ENCODE results near the gene PEBP1. TPM values are rescaled to one million over a fixed set of nuclear protein-coding genes. Genes with fewer than 3 reads are reported as not detected.

PEBP1 gene
- total and polyA plus RNA-seq, 2 experiments from 2014 or later: 267 to 350 TPM

GRCh38 chr12:118109088-118109487 is 26.8 kb upstream of the PEBP1 start:
- TF ChIP-seq EZH2phosphoT487 (IDR thresholded peaks at IDR 0.05; ENCODE audit: insufficient read depth, low read depth): no peak
- no peak for TF ChIP-seq EZH2 (IDR thresholded peaks at IDR 0.05; ENCODE audit: insufficient read depth, poor library complexity, severe bottlenecking)

GRCh38 chr12:118119449-118119879 is 16.5 kb upstream of the PEBP1 start:
- TF ChIP-seq EZH2 (IDR thresholded peaks at IDR 0.05; ENCODE audit: insufficient read depth, poor library complexity, severe bottlenecking) (no peak), EZH2phosphoT487 (IDR thresholded peaks at IDR 0.05; ENCODE audit: insufficient read depth, low read depth) (no peak)
- H3K36me3 ChIP-seq (ENCODE audit: low read depth): no peaks in the 10 kb centered on the region
- H3K4me2 ChIP-seq (ENCODE audit: unreplicated experiment): no peak overlapping the region
- WGBS, 2 experiments (ENCODE audit: low coverage in 1 of 2, low lambda C conversion rate in 2 of 2, missing lambda C conversion rate in 2 of 2): 80 to 85% methylated on average over 10 of the region's 10 CpGs
- in situ Hi-C loops (cut with MboI): no loop called here
- H4K20me1 ChIP-seq (ENCODE audit: insufficient read depth): no peaks in the 10 kb centered on the region
- no peaks in the 10 kb centered on the region for H3K9me2 ChIP-seq (ENCODE audit: insufficient read depth)
- H3K4me1 ChIP-seq (ENCODE audit: insufficient read depth): no peaks in the 10 kb centered on the region
- H3K9ac ChIP-seq: no peak overlapping the region
- H3F3A ChIP-seq (ENCODE audit: insufficient read depth): no peaks in the 10 kb centered on the region
- H3K4me3 ChIP-seq: no peak overlapping the region
- no peak for DNase-seq
- H3K9me3 ChIP-seq (ENCODE audit: low read depth): no peaks in the 10 kb centered on the region
- H3K79me2 ChIP-seq (ENCODE audit: insufficient read depth): no peaks in the 10 kb centered on the region
- no peak overlapping the region for H3K27ac ChIP-seq
- no peaks in the 10 kb centered on the region for H3K27me3 ChIP-seq (replicated peaks; ENCODE audit: insufficient read depth)
- H2AFZ ChIP-seq: no peak overlapping the region

More at GRCh38 chr12:118109088-118109487, 26.8 kb upstream of the PEBP1 start:
- no peaks in the 10 kb centered on the region for H3K9me3 ChIP-seq (ENCODE audit: low read depth)
- H3K4me2 ChIP-seq (ENCODE audit: unreplicated experiment): no peak overlapping the region
- DNase-seq: peak; percentile 4
- H2AFZ ChIP-seq: no peak overlapping the region
- H3K4me1 ChIP-seq (ENCODE audit: insufficient read depth): no peaks in the 10 kb centered on the region
- no peaks in the 10 kb centered on the region for H3K9me2 ChIP-seq (ENCODE audit: insufficient read depth)
- no peaks in the 10 kb centered on the region for H3K36me3 ChIP-seq (ENCODE audit: low read depth)
- H3K9ac ChIP-seq: no peak overlapping the region
- no peaks in the 10 kb centered on the region for H3F3A ChIP-seq (ENCODE audit: insufficient read depth)
- H3K27ac ChIP-seq: no peak overlapping the region
- no peak overlapping the region for H3K4me3 ChIP-seq
- in situ Hi-C loops (cut with MboI): no loop called here
- H3K79me2 ChIP-seq (ENCODE audit: insufficient read depth): no peaks in the 10 kb centered on the region
- WGBS, 2 experiments (ENCODE audit: low coverage in 1 of 2, low lambda C conversion rate in 2 of 2, missing lambda C conversion rate in 2 of 2): 96 to 100% methylated on average over 1 of the region's 1 CpG
- no peaks in the 10 kb centered on the region for H3K27me3 ChIP-seq (replicated peaks; ENCODE audit: insufficient read depth)
- H4K20me1 ChIP-seq (ENCODE audit: insufficient read depth): no peaks in the 10 kb centered on the region

- 25 to 30% methylated on average over 8 of the region's 8 CpGs for WGBS, 2 experiments (ENCODE audit: low coverage in 1 of 2, low lambda C conversion rate in 2 of 2, missing lambda C conversion rate in 2 of 2)
- peak; percentile 85 for DNase-seq
- no peaks in the 10 kb centered on the region for H4K20me1 ChIP-seq (ENCODE audit: insufficient read depth)
- peak overlapping the region; percentile 49 for H3K9ac ChIP-seq
- H3K27me3 ChIP-seq (replicated peaks; ENCODE audit: insufficient read depth): no peaks in the 10 kb centered on the region
- H3K4me1 ChIP-seq (ENCODE audit: insufficient read depth): no peaks in the 10 kb centered on the region
- in situ Hi-C loops (cut with MboI): no loop called here
- H3K4me2 ChIP-seq (ENCODE audit: unreplicated experiment): no peak overlapping the region
- no peaks in the 10 kb centered on the region for H3K9me3 ChIP-seq (ENCODE audit: low read depth)
- no peak overlapping the region for H3K4me3 ChIP-seq
- TF ChIP-seq EZH2phosphoT487 (IDR thresholded peaks at IDR 0.05; ENCODE audit: insufficient read depth, low read depth): no peak
- no peak for TF ChIP-seq EZH2 (IDR thresholded peaks at IDR 0.05; ENCODE audit: insufficient read depth, poor library complexity, severe bottlenecking)
- H3K36me3 ChIP-seq (ENCODE audit: low read depth): no peaks in the 10 kb centered on the region
- H3K9me2 ChIP-seq (ENCODE audit: insufficient read depth): no peaks in the 10 kb centered on the region
- no peaks in the 10 kb centered on the region for H3F3A ChIP-seq (ENCODE audit: insufficient read depth)
- H3K79me2 ChIP-seq (ENCODE audit: insufficient read depth): no peaks in the 10 kb centered on the region
- H2AFZ ChIP-seq: peak overlapping the region; percentile 74
- H3K27ac ChIP-seq: peak overlapping the region; percentile 7; the same call in 1 of the 2 replicates
Measured at GRCh38 chr12:118120579-118121363, 15.2 kb upstream of the PEBP1 start.

- no peaks in the 10 kb centered on the region for H3K9me2 ChIP-seq (ENCODE audit: insufficient read depth)
- no peaks in the 10 kb centered on the region for H3K27me3 ChIP-seq (replicated peaks; ENCODE audit: insufficient read depth)
- H3F3A ChIP-seq (ENCODE audit: insufficient read depth): no peaks in the 10 kb centered on the region
- no peak overlapping the region for H3K4me2 ChIP-seq (ENCODE audit: unreplicated experiment)
- H3K4me3 ChIP-seq: no peak overlapping the region
- no peak overlapping the region for H2AFZ ChIP-seq
- in situ Hi-C loops (cut with MboI): no loop called here
- TF ChIP-seq EZH2phosphoT487 (IDR thresholded peaks at IDR 0.05; ENCODE audit: insufficient read depth, low read depth): no peak
- TF ChIP-seq EZH2 (IDR thresholded peaks at IDR 0.05; ENCODE audit: insufficient read depth, poor library complexity, severe bottlenecking): no peak
- no peak for DNase-seq
- no peak overlapping the region for H3K9ac ChIP-seq
- no peaks in the 10 kb centered on the region for H3K9me3 ChIP-seq (ENCODE audit: low read depth)
- H3K79me2 ChIP-seq (ENCODE audit: insufficient read depth): no peaks in the 10 kb centered on the region
- H3K4me1 ChIP-seq (ENCODE audit: insufficient read depth): no peaks in the 10 kb centered on the region
- no peak overlapping the region for H3K27ac ChIP-seq
- 94 to 96% methylated on average over 6 of the region's 6 CpGs for WGBS, 2 experiments (ENCODE audit: low coverage in 1 of 2, low lambda C conversion rate in 2 of 2, missing lambda C conversion rate in 2 of 2)
- H4K20me1 ChIP-seq (ENCODE audit: insufficient read depth): no peaks in the 10 kb centered on the region
- H3K36me3 ChIP-seq (ENCODE audit: low read depth): no peaks in the 10 kb centered on the region
Measured at GRCh38 chr12:118122264-118122663, 13.7 kb upstream of the PEBP1 start.
